ENCODE results near the gene CHPF2.

The CHPF2 gene

DNA sequence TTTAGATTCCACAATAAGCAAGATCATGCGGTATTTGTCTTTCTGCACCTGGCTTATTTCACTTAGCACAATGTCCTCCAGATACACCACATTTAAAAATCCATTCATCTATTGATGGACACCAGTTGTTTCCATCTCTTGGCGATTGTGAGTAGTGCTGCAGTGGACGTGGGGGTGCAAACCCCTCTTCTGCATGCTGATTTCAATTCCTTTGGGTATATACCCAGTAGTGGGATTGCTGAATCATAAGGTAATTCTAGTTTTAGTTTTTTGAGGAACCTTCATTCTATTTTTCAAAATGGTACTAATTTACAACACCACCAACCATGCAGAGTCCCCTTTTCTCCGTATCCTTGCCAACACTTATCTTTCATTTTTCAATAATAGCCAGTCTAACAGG, 43.2 kb upstream of the CHPF2 start:
- DNase-seq (ENCODE audit: low read depth) = no peak
- TF ChIP-seq, protein P1, sequence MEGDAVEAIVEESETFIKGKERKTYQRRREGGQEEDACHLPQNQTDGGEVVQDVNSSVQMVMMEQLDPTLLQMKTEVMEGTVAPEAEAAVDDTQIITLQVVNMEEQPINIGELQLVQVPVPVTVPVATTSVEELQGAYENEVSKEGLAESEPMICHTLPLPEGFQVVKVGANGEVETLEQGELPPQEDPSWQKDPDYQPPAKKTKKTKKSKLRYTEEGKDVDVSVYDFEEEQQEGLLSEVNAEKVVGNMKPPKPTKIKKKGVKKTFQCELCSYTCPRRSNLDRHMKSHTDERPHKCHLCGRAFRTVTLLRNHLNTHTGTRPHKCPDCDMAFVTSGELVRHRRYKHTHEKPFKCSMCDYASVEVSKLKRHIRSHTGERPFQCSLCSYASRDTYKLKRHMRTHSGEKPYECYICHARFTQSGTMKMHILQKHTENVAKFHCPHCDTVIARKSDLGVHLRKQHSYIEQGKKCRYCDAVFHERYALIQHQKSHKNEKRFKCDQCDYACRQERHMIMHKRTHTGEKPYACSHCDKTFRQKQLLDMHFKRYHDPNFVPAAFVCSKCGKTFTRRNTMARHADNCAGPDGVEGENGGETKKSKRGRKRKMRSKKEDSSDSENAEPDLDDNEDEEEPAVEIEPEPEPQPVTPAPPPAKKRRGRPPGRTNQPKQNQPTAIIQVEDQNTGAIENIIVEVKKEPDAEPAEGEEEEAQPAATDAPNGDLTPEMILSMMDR (conservative IDR thresholded peaks at IDR 0.05; ENCODE audit: low read depth, low read length) = no peak
- no peak overlapping the region for H3K4me3 ChIP-seq (ENCODE audit: low read depth, low read length)

DNA sequence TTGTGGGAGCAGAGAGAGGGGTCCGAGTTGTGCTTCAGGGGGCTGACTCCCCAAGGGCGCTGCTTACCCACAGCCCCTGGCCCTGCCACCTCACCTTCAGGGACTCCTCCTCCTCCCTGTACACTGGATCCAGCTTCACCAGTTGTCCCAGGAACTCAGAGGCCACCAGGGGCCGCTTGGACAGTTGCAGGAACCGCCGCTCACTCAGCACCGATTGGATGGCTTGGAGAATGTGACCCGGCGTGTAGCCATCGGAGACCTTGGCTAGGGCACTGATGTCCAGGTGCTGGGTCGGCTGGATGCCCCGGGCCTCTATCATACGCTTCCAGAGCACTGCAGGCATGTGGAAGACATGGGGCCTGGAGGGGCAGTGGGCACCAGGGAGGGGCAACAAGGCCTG, 40.7 kb upstream of the CHPF2 start:
- DNase-seq (ENCODE audit: low read depth) = no peak
- H3K4me3 ChIP-seq (ENCODE audit: low read depth, low read length) = no peak overlapping the region
- TF ChIP-seq, protein P1 (conservative IDR thresholded peaks at IDR 0.05; ENCODE audit: low read depth, low read length) = no peak

DNA sequence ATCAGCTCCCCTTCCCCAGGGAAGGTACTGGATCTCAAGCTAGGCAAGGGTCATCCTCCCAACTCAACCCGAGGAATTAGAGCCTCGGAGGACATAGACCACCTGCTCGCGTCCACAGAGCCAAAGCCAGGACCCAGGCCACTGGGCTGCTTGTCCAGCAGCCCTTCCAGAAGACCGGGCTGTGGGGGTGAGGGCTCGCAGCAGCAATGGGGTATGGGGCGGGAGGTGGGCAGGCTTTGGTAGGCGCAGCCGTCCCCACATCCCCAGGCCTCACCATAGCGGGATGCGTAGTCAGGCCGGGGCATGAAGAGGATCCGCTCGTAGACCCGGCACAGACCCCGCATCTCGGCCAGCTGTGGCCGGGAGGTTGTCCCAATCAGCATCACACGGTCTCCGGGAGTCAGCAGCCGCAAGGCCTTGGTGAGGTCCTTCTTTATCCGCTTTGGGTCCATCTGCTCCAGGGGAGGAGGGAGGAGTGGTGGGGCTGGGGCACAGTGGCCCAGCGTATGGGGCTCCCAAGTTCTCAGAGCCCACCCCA, 40.2 kb upstream of the CHPF2 start:
- TF ChIP-seq, protein P1 (conservative IDR thresholded peaks at IDR 0.05; ENCODE audit: low read depth, low read length) = no peak
- no peak overlapping the region for H3K4me3 ChIP-seq (ENCODE audit: low read depth, low read length)
- no peak for DNase-seq (ENCODE audit: low read depth)

DNA sequence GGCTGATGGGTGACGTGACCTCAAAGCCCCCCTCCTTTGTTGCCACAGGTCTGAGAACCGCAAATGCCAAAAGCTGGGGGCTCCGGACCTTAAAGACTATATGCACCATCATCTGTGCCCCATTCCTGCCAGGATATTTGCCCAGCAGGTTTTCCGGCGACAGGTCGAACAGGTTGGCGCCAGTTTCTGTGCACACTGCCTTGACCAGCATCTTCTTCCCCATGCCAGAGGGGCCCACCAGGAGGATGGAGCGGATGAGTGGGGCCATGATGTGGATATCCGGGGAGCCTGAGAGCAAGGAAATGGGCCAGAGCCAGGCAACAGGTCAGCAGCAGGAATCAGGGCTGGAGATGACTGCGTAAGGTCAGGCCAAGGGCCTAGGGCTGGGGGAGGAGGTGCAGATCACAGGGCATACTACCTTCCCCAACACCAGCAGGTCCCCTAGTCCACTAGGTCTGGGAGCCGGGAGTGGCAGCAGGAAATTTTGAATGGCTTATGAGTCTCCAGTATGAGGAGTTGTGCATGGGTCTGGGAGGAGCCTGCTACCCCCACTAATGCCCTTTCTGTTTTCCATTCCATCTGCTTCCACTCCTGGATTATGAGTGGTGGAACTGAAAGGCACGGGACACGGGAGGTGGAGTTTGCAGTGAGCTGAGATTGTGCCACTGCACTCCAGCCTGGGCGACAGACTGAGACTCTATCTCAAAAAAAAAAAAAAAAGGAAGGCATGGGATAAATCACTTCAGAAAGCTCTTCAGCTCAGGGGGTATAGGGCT, 38.9 kb upstream of the CHPF2 start:
- TF ChIP-seq, protein P1 (conservative IDR thresholded peaks at IDR 0.05; ENCODE audit: low read depth, low read length) = no peak
- DNase-seq (ENCODE audit: low read depth) = no peak

DNA sequence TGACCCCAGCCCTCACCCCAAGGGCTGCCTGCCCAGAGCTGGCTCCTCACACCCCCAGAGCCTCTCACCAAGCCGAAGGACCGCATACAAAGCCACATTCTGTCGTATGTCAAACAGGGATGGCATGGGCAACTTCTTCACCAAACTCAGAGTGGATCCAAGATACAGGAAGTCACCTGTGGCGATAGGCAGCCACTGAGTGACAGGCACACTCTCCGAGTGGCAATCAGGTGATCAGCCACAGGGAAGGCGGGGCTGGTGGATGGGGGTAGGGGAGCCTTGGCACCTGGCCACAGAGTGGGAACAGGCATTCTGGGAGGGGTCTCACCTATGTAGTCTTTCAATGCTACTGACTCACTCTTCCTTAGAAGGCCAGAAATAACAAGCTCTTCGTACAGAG, 38.1 kb upstream of the CHPF2 start:
- TF ChIP-seq, protein P1 (conservative IDR thresholded peaks at IDR 0.05; ENCODE audit: low read depth, low read length) = no peak
- no peak for DNase-seq (ENCODE audit: low read depth)
- H3K4me3 ChIP-seq (ENCODE audit: low read depth, low read length) = no peak overlapping the region

More for the DNA sequence above, 38.9 kb upstream of the CHPF2 start:
- no peak overlapping the region for H3K4me3 ChIP-seq (ENCODE audit: low read depth, low read length)

DNA sequence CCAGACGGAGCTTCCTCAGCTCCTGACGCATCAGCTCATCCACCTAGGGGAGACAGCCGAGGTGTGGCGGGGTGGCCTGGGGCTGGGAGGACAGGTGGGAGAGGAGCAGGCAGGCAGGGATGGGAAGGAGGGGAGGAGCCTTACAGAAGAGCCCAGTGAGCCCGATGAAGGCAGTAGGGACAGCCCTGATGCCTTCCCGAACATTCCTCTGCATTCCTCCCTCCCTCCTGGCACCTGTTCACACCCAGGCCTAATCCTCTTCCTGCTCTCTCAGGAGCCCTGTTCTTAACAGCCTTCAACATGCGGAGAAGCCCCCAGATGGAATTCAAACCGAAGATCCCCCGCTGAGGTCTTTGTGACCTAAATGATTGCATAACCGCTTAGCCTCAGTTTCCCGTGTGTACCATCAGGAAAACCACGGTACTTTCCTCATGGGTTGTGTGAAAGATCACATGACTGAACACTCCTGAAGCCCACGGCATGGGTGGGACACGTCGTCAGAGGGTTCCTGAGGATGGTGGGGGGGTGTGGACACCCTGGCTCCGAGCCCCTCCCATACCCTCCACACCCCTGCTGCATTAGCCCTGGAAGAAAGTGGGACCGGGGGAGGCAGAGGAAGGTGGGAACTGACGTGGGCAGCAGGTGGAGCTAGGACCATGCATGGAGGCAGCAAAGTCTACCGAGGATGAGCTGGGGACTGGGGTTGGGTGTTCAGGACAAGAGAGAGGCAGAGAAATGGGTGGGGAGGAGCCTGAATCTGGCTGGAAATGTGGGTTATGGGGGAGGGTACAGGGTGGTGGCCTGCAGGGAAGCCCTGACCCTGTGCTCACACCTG, 36.5 kb upstream of the CHPF2 start:
- no peak for DNase-seq (ENCODE audit: low read depth)
- no peak overlapping the region for H3K4me3 ChIP-seq (ENCODE audit: low read depth, low read length)
- TF ChIP-seq, protein P1 (conservative IDR thresholded peaks at IDR 0.05; ENCODE audit: low read depth, low read length) = no peak
